GM13976 (cell line): ENCODE measurements around the gene PRKCH.

ENCODE experiments used
- DNase-seq: peaks from one replicate; pipeline ENCODE4 v3.0.0; 2012; ENCODE audit warnings: low spot score
- CTCF ChIP-seq: IDR thresholded peaks from 2 replicates; pipeline ENCODE4 v1.5.1; 2012; ENCODE audit warnings: borderline replicate concordance, mild to moderate bottlenecking; ENCODE audit not compliant: insufficient read depth; ENCODE audit errors: extremely low read depth, missing control alignments, control extremely low read depth
- in situ Hi-C: fragments of 300-500 bp; cut with MboI; formaldehyde crosslinking; loops from one replicate; pipeline ENCODE4 v1.12.0; 2022; ENCODE audit warnings: low sequenced_read_pairs, mixed read lengths, inconsistent platforms; ENCODE audit not compliant: unreplicated experiment

The PRKCH gene

GRCh38 chr14:61513986-61514830 is 192.8 kb downstream of the PRKCH start:
- no peak for TF ChIP-seq CTCF
- in situ Hi-C loops: no loop called here
- no peak for DNase-seq

GRCh38 chr14:61514927-61515326 is 193.5 kb downstream of the PRKCH start:
- no peak for DNase-seq
- in situ Hi-C loops: no loop called here
- no peak for TF ChIP-seq CTCF

GRCh38 chr14:61515436-61516117 is 194.2 kb downstream of the PRKCH start:
- in situ Hi-C loops: no loop called here
- TF ChIP-seq CTCF: no peak
- DNase-seq: no peak

GRCh38 chr14:61516118-61516743 is 194.9 kb downstream of the PRKCH start:
- in situ Hi-C loops: no loop called here
- DNase-seq: no peak
- TF ChIP-seq CTCF: no peak

GRCh38 chr14:61516964-61517653 is 195.7 kb downstream of the PRKCH start:
- in situ Hi-C loops: no loop called here
- no peak for DNase-seq
- no peak for TF ChIP-seq CTCF

- in situ Hi-C loops: no loop called here
- DNase-seq: no peak
- TF ChIP-seq CTCF: no peak
Observed at GRCh38 chr14:61517911-61518384, 196.6 kb downstream of the PRKCH start.
